ENCODE measurements around the gene UQCC5. TPM values are rescaled to one million over a fixed set of nuclear protein-coding genes. Genes with fewer than 3 reads are reported as not detected.

Gene UQCC5
- total and polyA plus RNA-seq, 2 donors (not counting 3 experiments of a cell fraction or from before 2014, with no cell fraction given): 9.9 to 22.6 TPM

DNA sequence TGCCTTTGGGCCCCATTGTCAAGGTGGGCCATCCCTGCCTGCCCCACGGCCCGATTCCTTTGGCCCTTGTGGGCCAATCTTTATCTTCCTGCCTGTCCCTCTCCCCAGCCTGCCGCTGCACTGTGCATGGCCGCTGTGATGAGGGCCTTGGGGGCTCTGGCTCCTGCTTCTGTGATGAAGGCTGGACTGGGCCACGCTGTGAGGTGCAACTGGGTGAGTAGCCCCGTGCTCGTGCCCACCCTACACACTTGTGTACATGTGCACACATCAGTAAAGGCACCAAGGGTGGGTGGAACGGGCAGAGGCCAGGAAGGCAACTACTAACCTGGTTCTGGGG is 14.9 kb upstream of the UQCC5 start:
- peaks cover 30 to 82% of the 10 kb centered on the region in 2 experiments for H3K36me3 ChIP-seq (ENCODE audit: control insufficient read depth in 2 of 2, extremely low read depth in 1 of 2, insufficient read depth in 2 of 2, low read length in 2 of 2)
- H3K9ac ChIP-seq (replicated peaks; ENCODE audit: extremely low read depth, insufficient read depth, low read length): no peak overlapping the region
- no peaks in the 10 kb centered on the region for H3K79me2 ChIP-seq (ENCODE audit: control insufficient read depth, insufficient read depth, low read length)
- TF ChIP-seq GATA2 (IDR thresholded peaks at IDR 0.05; ENCODE audit: insufficient read depth, insufficient read length, low read depth, low read length) (no peak), MYC (IDR thresholded peaks at IDR 0.05; ENCODE audit: low read depth, low read length) (no peak), JUN (IDR thresholded peaks at IDR 0.05; ENCODE audit: borderline replicate concordance, insufficient read depth, insufficient read length, low read depth) (no peak), POLR2A (IDR thresholded peaks at IDR 0.05; ENCODE audit: low read depth, low read length) (no peak), FOS (IDR thresholded peaks at IDR 0.05; ENCODE audit: borderline replicate concordance, insufficient read depth, low read length) (no peak), POLR2AphosphoS5 (IDR thresholded peaks at IDR 0.05; ENCODE audit: insufficient read depth, low read depth, low read length) (no peak), EZH2 (IDR thresholded peaks at IDR 0.05; ENCODE audit: borderline replicate concordance, low read depth, low read length, severe bottlenecking) (no peak)
- TF ChIP-seq, protein P1, sequence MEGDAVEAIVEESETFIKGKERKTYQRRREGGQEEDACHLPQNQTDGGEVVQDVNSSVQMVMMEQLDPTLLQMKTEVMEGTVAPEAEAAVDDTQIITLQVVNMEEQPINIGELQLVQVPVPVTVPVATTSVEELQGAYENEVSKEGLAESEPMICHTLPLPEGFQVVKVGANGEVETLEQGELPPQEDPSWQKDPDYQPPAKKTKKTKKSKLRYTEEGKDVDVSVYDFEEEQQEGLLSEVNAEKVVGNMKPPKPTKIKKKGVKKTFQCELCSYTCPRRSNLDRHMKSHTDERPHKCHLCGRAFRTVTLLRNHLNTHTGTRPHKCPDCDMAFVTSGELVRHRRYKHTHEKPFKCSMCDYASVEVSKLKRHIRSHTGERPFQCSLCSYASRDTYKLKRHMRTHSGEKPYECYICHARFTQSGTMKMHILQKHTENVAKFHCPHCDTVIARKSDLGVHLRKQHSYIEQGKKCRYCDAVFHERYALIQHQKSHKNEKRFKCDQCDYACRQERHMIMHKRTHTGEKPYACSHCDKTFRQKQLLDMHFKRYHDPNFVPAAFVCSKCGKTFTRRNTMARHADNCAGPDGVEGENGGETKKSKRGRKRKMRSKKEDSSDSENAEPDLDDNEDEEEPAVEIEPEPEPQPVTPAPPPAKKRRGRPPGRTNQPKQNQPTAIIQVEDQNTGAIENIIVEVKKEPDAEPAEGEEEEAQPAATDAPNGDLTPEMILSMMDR (IDR thresholded peaks at IDR 0.05; ENCODE audit: extremely low read depth in 1 of 2, insufficient read depth in 1 of 2, low read depth in 1 of 2, low read length in 2 of 2): no peak
- TF ChIP-seq, protein P2, sequence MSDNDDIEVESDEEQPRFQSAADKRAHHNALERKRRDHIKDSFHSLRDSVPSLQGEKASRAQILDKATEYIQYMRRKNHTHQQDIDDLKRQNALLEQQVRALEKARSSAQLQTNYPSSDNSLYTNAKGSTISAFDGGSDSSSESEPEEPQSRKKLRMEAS (IDR thresholded peaks at IDR 0.05; ENCODE audit: insufficient read depth, insufficient read length): no peak
- FAIRE-seq (no peak), DNase-seq (ENCODE audit: low read depth, low spot score) (no peak)
- CTCF ChIA-PET: no interaction called here
- H3K27ac ChIP-seq (ENCODE audit: insufficient read depth, low read depth, low read length): no peak overlapping the region
- intact Hi-C loops (cut with micrococcal nuclease) (no loop called here), dilution Hi-C loops (cut with MboI; ENCODE audit: extremely low pct_ligation_motif_present, low sequenced_read_pairs) (no loop called here)
- BruUV-seq (replicated peaks): no TSS peak
- peaks cover 7% of the 10 kb centered on the region for H3K4me1 ChIP-seq (ENCODE audit: control insufficient read depth, extremely low read depth, insufficient read depth, low read length)
- POLR2A ChIA-PET: no interaction called here
- no peaks in the 10 kb centered on the region for H3K27me3 ChIP-seq (ENCODE audit: control insufficient read depth in 2 of 2, insufficient read depth in 2 of 2, low read length in 2 of 2)
- no peak overlapping the region for H2AFZ ChIP-seq (ENCODE audit: low read depth, low read length)
- no peak overlapping the region for H3K4me3 ChIP-seq (replicated peaks in 1 of 3; ENCODE audit: insufficient read depth in 1 of 3, low read depth in 1 of 3, low read length in 3 of 3)
- no peaks in the 10 kb centered on the region for H3K9me3 ChIP-seq (replicated peaks; ENCODE audit: control insufficient read depth, insufficient read depth, low read length)
- no peaks in the 10 kb centered on the region for H3K9me1 ChIP-seq (replicated peaks; ENCODE audit: control insufficient read depth, extremely low read depth, insufficient read depth, low read length)
- no peak overlapping the region for H3K4me2 ChIP-seq (ENCODE audit: insufficient read depth, low read length)
- H4K20me1 ChIP-seq (replicated peaks; ENCODE audit: control insufficient read depth, extremely low read depth, insufficient read depth, low read length): no peaks in the 10 kb centered on the region
